ENCODE results near the gene EMX1. TPM values are rescaled to one million over a fixed set of nuclear protein-coding genes. Genes with fewer than 3 reads are reported as not detected.
"Not testable (repeated sequence)": the region's sequence is repeated elsewhere in the genome, so short reads cannot be mapped to it uniquely, and the experiment has no call there.

Gene EMX1
- polyA plus RNA-seq, 1 donor, result 0.08 TPM

GRCh38 chr2:72900191-72900825, 17.0 kb upstream of the EMX1 start:
- no peak for DNase-seq (ENCODE audit: low read depth)

DNA sequence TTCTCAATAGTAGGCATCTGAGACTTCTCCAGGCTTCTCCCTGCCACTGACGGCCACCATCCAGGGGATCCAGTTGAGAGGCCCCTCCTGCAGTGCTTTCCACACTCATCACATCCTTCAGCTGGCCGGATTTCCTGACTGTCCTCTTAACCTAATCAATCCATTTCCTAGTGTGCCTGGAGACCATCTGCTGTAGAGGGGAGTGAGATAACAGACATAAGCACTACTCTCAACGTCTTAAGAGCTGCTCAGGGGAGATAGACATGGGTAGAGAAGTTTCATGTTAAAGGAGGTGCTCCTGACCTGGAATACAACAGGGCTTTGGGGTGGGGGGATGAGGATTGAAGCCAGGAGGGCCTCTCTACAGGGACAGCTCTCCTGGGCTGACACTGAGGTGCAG, 15.9 kb upstream of the EMX1 start:
- DNase-seq (ENCODE audit: low read depth), result no peak

- DNase-seq (ENCODE audit: low read depth), result not testable (repeated sequence)
Measured at GRCh38 chr2:72907369-72907768, 9.9 kb upstream of the EMX1 start.

GRCh38 chr2:72908741-72909140, 8.6 kb upstream of the EMX1 start:
- no peak for DNase-seq (ENCODE audit: low read depth)

GRCh38 chr2:72911256-72911655, 6.1 kb upstream of the EMX1 start:
- DNase-seq (ENCODE audit: low read depth), result no peak

- DNase-seq (ENCODE audit: low read depth), result no peak
Measured at GRCh38 chr2:72913486-72914205, 3.7 kb upstream of the EMX1 start.

DNA sequence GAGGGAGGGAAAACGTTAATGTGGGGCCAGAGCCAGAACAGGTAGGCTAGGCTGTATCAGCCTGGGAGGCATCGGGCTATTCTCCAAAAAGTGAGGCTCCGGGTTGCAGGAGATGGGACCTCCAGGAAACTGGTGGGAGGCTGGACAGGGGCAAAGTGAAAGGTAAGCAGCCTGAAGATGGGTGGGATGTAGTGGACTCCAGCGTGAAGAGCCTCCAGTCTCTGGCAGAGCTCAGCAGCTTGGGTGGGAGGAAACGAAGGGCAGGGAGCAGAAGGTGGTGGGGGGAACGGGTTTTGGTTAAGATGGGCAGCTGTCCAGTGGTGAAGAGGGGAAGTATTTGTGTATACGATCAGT, 3.1 kb upstream of the EMX1 start:
- no peak for DNase-seq (ENCODE audit: low read depth)

DNA sequence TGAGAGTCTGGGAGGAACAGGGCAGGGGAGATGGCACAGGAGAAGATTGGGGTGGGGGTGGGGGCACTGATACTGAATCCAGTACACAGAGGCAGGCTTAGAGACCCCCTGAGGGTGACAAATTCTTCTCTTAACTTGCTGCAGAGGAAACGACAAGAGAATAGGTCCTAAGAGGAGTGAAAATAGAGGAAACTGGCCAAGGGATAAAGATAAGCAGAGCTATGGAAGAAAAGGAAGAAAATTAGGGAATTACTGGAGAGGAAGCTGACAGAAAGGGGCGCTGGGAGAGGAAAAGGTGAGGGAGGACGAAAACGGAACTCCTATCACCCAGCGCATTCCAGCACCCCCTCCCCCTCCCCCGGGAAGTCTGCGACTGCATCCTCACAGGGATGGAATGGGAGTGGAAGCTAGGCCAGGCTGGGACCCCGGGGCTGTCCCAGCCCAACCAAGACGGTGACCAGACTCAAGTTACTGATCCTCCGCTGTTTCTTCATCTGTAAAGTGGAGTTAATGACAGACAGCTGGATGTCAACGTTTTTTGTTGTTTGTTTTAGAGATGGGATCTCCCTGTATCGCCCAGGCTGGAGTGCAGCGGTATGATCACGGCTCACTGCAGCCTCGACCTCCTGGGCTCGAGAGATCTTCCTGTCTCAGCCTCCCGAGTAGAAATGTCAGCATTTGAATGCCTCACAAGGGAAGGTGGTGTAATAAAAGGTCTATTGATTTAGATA, 2.6 kb upstream of the EMX1 start:
- no peak for DNase-seq (ENCODE audit: low read depth)

DNA sequence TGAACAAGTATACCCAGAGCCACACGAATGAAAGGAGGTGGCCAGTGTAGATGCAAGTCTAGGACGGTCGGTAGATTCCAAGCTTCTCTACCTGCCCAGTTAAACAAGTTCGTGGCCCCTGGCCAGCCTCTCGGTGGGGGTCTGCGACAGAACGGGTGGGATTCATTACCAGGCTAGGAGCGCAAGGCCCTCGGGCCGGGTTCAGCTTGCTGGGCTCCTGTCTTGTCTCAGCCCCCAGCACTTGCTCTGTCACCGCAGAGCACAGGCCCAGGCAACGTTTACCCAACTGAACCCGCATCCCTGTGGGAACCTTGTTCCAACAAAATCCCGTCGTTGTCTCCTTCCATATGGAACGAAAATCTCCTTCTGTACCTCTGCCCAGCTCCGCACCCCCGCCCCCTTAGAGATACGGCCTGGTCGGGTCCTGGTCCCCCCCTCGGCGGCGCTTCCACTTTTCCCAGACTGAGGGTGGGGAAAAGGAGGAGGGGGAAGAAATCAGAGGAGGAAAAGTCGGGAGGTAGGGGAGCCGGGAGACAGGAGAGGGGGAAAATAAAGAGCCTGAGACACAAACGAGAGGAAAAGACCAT, 1.9 kb upstream of the EMX1 start:
- no peak for DNase-seq (ENCODE audit: low read depth)

DNA sequence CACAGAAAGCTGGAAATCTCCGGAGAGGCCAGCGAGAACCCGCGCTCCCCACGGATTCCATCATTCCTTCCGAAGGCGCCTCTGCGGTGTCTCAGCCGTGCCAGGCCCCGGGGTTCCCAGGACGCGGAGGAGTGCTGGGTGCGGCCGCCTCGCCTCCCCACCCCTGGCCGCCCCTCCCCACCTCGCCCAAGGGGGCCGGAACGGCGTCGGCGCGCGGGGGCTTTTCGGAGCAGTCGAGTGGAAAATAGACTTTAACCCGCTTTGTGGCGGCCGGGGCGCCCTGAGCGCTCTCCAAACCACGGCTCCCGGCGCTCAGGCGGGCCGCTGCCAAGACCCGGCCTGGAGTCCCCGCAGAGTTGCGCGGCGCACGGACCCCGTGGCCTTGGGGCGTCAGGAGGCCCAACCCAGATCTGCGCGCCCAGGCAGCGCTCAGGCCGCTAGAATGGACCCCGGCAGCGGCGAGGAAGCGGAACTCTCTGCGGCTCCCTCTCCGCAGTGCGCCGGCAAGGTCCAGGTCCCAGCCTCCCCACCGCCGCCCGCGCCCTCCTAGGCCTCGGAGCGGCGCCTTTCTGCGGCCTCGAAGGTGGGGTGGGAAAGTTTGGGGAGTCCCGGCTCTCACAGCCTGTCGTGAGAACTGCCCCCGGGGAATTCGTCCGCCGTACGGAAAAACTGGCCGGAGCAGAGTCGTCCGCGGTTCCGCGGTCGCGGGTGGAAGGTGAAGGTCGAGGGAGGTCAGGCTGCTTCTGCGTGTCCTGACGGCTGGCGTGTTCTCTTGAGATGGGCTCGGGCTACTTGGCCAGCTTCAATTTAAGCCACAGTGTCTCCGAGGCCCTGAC, 1.2 kb upstream of the EMX1 start:
- no peak for DNase-seq (ENCODE audit: low read depth)

DNA sequence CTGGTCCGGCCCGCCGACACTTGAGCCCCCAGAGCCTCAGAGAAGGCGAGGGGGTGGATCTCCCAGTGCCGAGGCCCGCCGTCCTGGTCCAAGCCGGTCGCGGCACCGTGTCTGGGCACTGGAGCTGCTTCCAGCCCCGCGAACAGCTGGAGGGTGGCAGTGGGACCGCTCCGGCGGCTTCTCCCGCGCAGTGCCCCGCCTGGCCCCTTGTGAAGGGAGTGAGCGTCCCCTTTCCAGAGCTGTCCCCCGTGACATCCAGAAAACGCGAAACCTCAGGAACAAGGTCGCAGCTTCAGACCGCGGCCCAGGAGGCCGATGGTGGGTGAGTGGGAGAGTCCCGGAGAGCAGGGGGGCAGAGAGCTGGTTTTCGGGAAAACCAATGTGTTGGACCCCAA, 579 bp upstream of the EMX1 start:
- DNase-seq (ENCODE audit: low read depth), result no peak

- DNase-seq (ENCODE audit: low read depth), result no peak
Measured at GRCh38 chr2:72917877-72918553, 696 bp downstream of the EMX1 start.

- DNase-seq (ENCODE audit: low read depth), result no peak
Measured at GRCh38 chr2:72919414-72920317, 2.3 kb downstream of the EMX1 start.

GRCh38 chr2:72920318-72921087, 3.2 kb downstream of the EMX1 start:
- no peak for DNase-seq (ENCODE audit: low read depth)

- no peak for DNase-seq (ENCODE audit: low read depth)
Measured at GRCh38 chr2:72921088-72921851, 4.0 kb downstream of the EMX1 start.

GRCh38 chr2:72921853-72922252, 4.5 kb downstream of the EMX1 start:
- no peak for DNase-seq (ENCODE audit: low read depth)

- DNase-seq (ENCODE audit: low read depth), result no peak
Measured at GRCh38 chr2:72923833-72924352, 6.6 kb downstream of the EMX1 start.

All from forelimb muscle (tissue), 1 donor.